Transverse colon (tissue), 4 donors: ENCODE results near the gene SRP9. TPM values are rescaled to one million over a fixed set of nuclear protein-coding genes. Genes with fewer than 3 reads are reported as not detected.
A peak's percentile ranks its signal among the peaks of the same experiment; 100 is the strongest.

ENCODE experiments used
- DNase-seq: peaks from one replicate; pipeline ENCODE4 v3.0.0-alpha.2; 2019
- H3K27ac ChIP-seq, 4 donors: fragments of 200-600 bp; sonication (generic); 2 replicates each; pipeline ENCODE4 v1.5.1; 2016 to 2018; ENCODE audit warnings: inconsistent platforms in 4 of 4
- H3K27me3 ChIP-seq: fragments of 200-600 bp; sonication (generic); 2 replicates; pipeline ENCODE4 v1.5.1; 2017; ENCODE audit warnings: inconsistent platforms
- H3K36me3 ChIP-seq, 4 donors: fragments of 200-600 bp; sonication (generic); 2 replicates each; pipeline ENCODE4 v1.5.1; 2017 to 2019; ENCODE audit warnings: inconsistent platforms in 4 of 4
- H3K4me1 ChIP-seq, 4 donors: fragments of 200-600 bp; sonication (generic); 2 replicates each; pipeline ENCODE4 v1.5.1; 2017 to 2020; ENCODE audit warnings: inconsistent platforms in 4 of 4
- H3K4me3 ChIP-seq, 4 donors: fragments of 200-600 bp; sonication (generic); 1 replicate in 1 of 4; 2 replicates in 3 of 4; pipeline versions ENCODE4 v1.5.1 to v1.6.1; 2017 to 2019; ENCODE audit warnings: inconsistent platforms in 4 of 4
- H3K9me3 ChIP-seq, 2 donors: fragments of 200-600 bp; sonication (generic); 2 replicates each; pipeline ENCODE4 v1.5.1; 2017 to 2019; ENCODE audit warnings: inconsistent platforms in 2 of 2
- EP300 ChIP-seq: sonication (generic); formaldehyde crosslinking; IDR thresholded peaks from one replicate; pipeline ENCODE4 v1.6.1; 2017; ENCODE audit warnings: antibody characterized with exemption, low read depth
- POLR2A ChIP-seq: fragments of 450-650 bp; IDR thresholded peaks from one replicate; pipeline ENCODE4 v1.6.1; 2016; ENCODE audit warnings: antibody characterized with exemption, mild to moderate bottlenecking, moderate library complexity
- POLR2AphosphoS5 ChIP-seq, 3 donors: sonication (generic); formaldehyde crosslinking; IDR thresholded peaks; one replicate each; pipeline ENCODE4 v1.6.1; 2016; ENCODE audit warnings: antibody characterized with exemption in 3 of 3
- WGBS, 2 donors: methylation state at CpG; one replicate each; pipeline ENCODE4 v1.1.5; 2018; ENCODE audit warnings: low coverage in 1 of 2; 5-methylcytosine and 5-hydroxymethylcytosine counted together
- in situ Hi-C, 4 donors: fragments of 200-750 bp; cut with MboI; loops; one replicate each; pipeline versions ENCODE4 v1.15.0 to v1.15.1; 2017; ENCODE audit warnings: low sequenced_read_pairs in 3 of 4, low pct_ligation_motif_present in 1 of 4, low pct_unique_long_range_greater_than_20kb in 1 of 4
- intact Hi-C: fragments of 100-400 bp; cut with DNase I; formaldehyde crosslinking; loops from one replicate; pipeline ENCODE4 v1.15.1; 2023; ENCODE audit warnings: low total_unique reads
- total RNA-seq, 4 donors: library from RNA; depleted of rRNA; stranded (reverse); fragments of >200 nt; gene quantifications; one replicate each; pipeline ENCODE4 v1.1.0, GENCODE V29; 2016
- TF ChIP-seq, protein P1 (sequence below), 5 experiments: fragments of 200-600 bp in 3 of 5; fragments of 450-650 bp in 2 of 5; sonication (generic) in 3 of 5; IDR thresholded peaks; 1 replicate in 2 of 5; 2 replicates in 3 of 5; pipeline ENCODE4 v1.5.1; 2016 to 2017; ENCODE audit warnings: antibody characterized with exemption in 5 of 5, inconsistent platforms in 3 of 5, mild to moderate bottlenecking in 2 of 5, moderate library complexity in 1 of 5

SRP9 gene
- total RNA-seq, 4 donors from 2014 or later: 42.3 to 208 (median 117) TPM

- in situ Hi-C loops: no loop called here
- Histone ChIP-seq H3K27me3 (no peaks in the 10 kb centered on the region), H3K9me3 (no peaks in the 10 kb centered on the region), H3K36me3 (no peaks in the 10 kb centered on the region), H3K27ac (peak overlapping the region; percentile 85 to 94 (median 90)), H3K4me1 (peaks cover 7 to 23% (median 17%) of the 10 kb centered on the region in 4 donors), H3K4me3 (no peak overlapping the region)
- no peak for TF ChIP-seq EP300
- TF ChIP-seq, protein P1, sequence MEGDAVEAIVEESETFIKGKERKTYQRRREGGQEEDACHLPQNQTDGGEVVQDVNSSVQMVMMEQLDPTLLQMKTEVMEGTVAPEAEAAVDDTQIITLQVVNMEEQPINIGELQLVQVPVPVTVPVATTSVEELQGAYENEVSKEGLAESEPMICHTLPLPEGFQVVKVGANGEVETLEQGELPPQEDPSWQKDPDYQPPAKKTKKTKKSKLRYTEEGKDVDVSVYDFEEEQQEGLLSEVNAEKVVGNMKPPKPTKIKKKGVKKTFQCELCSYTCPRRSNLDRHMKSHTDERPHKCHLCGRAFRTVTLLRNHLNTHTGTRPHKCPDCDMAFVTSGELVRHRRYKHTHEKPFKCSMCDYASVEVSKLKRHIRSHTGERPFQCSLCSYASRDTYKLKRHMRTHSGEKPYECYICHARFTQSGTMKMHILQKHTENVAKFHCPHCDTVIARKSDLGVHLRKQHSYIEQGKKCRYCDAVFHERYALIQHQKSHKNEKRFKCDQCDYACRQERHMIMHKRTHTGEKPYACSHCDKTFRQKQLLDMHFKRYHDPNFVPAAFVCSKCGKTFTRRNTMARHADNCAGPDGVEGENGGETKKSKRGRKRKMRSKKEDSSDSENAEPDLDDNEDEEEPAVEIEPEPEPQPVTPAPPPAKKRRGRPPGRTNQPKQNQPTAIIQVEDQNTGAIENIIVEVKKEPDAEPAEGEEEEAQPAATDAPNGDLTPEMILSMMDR (IDR thresholded peaks at IDR 0.05): no peak
- no peak for TF ChIP-seq POLR2AphosphoS5 (IDR thresholded peaks at IDR 0.05)
- no peak for TF ChIP-seq POLR2A
- intact Hi-C loops: no loop called here
- WGBS, 2 donors: 92 to 96% methylated on average over 2 to 7 of the region's 7 CpGs
- DNase-seq: no peak
Measured at GRCh38 chr1:225747566-225747965, 30.1 kb upstream of the SRP9 start.

GRCh38 chr1:225748529-225748928 lies 29.1 kb upstream of the SRP9 start:
- TF ChIP-seq POLR2AphosphoS5 (IDR thresholded peaks at IDR 0.05): no peak
- TF ChIP-seq, protein P1 (IDR thresholded peaks at IDR 0.05): no peak
- no peak for TF ChIP-seq EP300
- no peak for TF ChIP-seq POLR2A
- 80 to 93% methylated on average over 3 to 10 of the region's 10 CpGs for WGBS, 2 donors

DNA sequence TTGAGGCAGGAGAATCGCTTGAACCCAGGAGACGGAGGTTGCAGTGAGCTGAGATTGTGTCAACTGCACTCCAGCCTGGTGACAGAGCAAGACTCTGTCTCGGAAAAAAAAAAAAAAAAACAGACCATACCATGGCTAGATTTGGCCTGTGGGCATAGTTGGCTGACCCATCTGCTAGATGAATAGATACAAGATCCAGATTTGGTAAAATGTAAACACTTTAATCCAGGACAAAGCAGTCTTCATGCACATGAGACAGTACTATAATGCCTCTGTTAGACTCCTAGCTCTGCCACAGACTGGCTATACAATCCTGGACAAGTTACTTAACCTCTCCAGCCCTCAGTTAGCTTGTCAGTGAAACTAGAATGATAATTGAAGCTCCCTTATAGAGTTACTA lies 27.9 kb upstream of the SRP9 start:
- in situ Hi-C loops (loop anchor here in 1 of 4 donors (25.0 kb wide), 1 partner anchor 262 kb away; no protein-coding TSS in a partner anchor), intact Hi-C loops (no loop called here)
- WGBS, 2 donors: 94% methylated on average over 3 of the region's 3 CpGs
- H3K27me3 ChIP-seq: no peaks in the 10 kb centered on the region
- no peak overlapping the region for H3K4me3 ChIP-seq
- H3K9me3 ChIP-seq: no peaks in the 10 kb centered on the region
- no peak for TF ChIP-seq POLR2A
- TF ChIP-seq EP300: no peak
- TF ChIP-seq POLR2AphosphoS5 (IDR thresholded peaks at IDR 0.05): no peak
- TF ChIP-seq, protein P1 (IDR thresholded peaks at IDR 0.05): no peak
- DNase-seq: no peak
- H3K4me1 ChIP-seq: peaks cover 7 to 23% (median 17%) of the 10 kb centered on the region in 4 donors
- H3K27ac ChIP-seq: no peak overlapping the region
- no peaks in the 10 kb centered on the region for H3K36me3 ChIP-seq

More at GRCh38 chr1:225748529-225748928, 29.1 kb upstream of the SRP9 start:
- Histone ChIP-seq H3K36me3 (no peaks in the 10 kb centered on the region), H3K4me3 (no peak overlapping the region), H3K4me1 (peaks cover 7 to 23% (median 17%) of the 10 kb centered on the region in 4 donors), H3K27ac (no peak overlapping the region), H3K9me3 (no peaks in the 10 kb centered on the region), H3K27me3 (no peaks in the 10 kb centered on the region)
- in situ Hi-C loops: no loop called here
- intact Hi-C loops: no loop called here
- no peak for DNase-seq

DNA sequence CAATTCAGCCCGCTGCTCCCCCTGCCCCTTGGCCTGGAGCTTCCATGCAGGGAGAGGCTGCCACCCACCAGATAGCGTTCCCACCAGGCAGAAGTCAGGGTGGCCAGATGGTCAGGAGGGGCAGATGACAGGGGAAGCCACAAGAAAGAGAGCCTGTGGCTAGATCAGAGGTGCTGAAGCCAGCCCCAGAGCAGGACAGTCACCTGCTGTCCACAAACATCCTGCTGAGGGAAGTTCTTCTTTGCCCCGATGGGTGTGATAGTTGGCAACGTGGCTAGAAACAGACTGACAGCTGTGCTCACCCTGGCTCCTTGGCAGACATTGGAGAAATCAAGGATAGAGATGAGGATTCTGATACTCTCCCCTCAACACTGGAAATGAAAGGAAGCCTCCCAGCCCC lies 27.2 kb upstream of the SRP9 start:
- TF ChIP-seq, protein P1 (IDR thresholded peaks at IDR 0.05): no peak
- TF ChIP-seq POLR2A (no peak), POLR2AphosphoS5 (IDR thresholded peaks at IDR 0.05) (no peak), EP300 (no peak)
- peaks cover 12 to 29% (median 17%) of the 10 kb centered on the region in 4 donors for H3K4me1 ChIP-seq
- H3K27ac ChIP-seq: no peak overlapping the region
- no peaks in the 10 kb centered on the region for H3K9me3 ChIP-seq
- no peaks in the 10 kb centered on the region for H3K36me3 ChIP-seq
- H3K4me3 ChIP-seq: no peak overlapping the region
- WGBS, 2 donors: 47% methylated on average over 4 of the region's 4 CpGs; no CpG with 5 or more reads in 1 of the 2 donors
- in situ Hi-C loops (loop anchor here in 1 of 4 donors (25.0 kb wide), 1 partner anchor 263 kb away; no protein-coding TSS in a partner anchor), intact Hi-C loops (no loop called here)
- DNase-seq: no peak
- H3K27me3 ChIP-seq: no peaks in the 10 kb centered on the region
